GM20000 (cell line): ENCODE results near the gene MED16.

Experiments
- DNase-seq: peaks from one replicate; pipeline ENCODE4 v3.0.0; 2012; ENCODE audit warnings: low spot score
- TF ChIP-seq, protein P1 (sequence below): IDR thresholded peaks from 2 replicates; pipeline ENCODE4 v1.5.1; 2012; ENCODE audit warnings: mild to moderate bottlenecking, control low read depth; ENCODE audit errors: extremely low read depth, missing control alignments

MED16 gene

DNA sequence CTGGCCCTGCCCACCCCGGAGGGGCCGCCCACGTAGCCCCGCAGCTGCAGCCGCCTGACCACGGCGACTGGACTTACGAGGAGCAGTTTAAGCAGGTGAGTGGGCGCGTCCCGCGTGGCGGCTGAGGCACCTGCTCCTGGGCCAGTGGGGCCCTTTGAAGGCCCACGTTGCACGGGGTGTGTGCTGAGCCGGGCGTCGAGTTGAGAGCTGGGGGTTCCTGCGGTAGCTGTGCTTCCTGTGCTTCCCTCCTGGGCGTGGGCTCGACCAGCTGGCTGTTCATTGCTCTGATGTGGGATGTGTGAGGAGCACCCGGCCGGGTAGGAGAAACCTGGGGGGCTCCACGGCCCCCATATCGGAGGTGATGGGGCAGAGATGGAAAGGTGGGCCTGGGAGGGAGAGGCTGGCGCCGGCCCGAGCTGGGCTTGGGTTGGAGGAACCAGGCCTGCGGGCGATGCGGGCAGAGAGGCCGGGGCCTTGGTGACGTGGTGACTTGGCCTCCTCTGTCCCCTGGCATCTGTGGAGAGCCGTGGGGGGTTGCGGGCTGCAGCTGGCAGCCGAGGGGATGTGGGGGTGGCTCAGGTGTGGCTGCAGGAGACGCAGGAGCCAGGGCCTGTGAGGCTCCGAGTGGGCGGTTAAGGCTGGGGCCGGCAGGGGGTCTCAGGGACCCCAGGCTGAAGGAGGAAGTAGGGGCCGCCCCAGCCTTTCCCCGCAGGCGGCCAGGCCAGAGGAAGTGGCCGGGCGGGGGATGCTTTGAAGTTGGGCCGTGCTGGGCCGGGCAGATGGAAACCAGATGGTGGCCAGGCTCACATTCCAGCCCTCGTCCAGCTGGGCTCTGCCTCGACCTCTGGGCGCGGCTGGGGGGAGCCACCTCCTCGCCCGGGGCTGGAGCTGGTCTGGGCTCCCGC is 39.9 kb upstream of the MED16 start:
- peak; percentile 77 for DNase-seq
- TF ChIP-seq, protein P1, sequence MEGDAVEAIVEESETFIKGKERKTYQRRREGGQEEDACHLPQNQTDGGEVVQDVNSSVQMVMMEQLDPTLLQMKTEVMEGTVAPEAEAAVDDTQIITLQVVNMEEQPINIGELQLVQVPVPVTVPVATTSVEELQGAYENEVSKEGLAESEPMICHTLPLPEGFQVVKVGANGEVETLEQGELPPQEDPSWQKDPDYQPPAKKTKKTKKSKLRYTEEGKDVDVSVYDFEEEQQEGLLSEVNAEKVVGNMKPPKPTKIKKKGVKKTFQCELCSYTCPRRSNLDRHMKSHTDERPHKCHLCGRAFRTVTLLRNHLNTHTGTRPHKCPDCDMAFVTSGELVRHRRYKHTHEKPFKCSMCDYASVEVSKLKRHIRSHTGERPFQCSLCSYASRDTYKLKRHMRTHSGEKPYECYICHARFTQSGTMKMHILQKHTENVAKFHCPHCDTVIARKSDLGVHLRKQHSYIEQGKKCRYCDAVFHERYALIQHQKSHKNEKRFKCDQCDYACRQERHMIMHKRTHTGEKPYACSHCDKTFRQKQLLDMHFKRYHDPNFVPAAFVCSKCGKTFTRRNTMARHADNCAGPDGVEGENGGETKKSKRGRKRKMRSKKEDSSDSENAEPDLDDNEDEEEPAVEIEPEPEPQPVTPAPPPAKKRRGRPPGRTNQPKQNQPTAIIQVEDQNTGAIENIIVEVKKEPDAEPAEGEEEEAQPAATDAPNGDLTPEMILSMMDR = no peak

DNA sequence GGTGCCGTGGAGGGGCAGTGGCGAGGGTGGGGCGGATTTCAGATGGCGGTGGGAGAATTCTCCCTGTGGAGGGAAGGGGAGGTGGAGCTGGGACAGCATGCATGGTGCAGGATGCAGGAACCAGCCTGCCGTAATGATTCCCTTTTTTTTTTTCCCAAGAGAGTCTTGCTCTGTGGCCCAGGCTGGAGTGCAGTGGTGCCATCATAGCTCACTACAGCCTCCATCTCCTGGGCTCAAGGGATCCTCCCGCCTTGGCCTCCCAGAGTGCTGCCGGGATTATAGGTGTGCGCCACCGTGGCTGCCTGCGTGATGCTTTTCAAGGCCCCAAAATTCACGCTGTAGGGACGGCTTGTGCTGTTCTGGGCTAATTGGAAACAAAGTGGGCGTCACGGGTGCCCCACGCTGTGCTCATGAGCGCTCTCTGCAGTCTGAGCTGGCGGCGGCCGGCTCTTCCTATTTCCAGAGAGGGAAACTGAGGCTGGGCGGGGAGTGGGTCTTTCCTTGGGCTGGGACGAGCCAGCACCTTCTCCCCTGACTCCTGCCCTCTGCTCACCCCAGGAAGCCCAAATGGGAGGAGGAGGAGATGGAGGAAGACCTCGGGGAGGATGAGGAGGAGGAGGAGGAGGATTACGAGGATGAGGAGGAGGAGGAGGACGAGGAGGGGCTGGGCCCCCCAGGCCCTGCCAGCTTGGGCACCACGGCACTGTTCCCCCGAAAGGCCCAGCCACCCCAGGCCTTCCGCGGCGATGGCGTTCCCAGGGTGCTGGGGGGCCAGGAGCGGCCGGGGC is 39.1 kb upstream of the MED16 start:
- DNase-seq = no peak
- TF ChIP-seq, protein P1 = no peak

DNA sequence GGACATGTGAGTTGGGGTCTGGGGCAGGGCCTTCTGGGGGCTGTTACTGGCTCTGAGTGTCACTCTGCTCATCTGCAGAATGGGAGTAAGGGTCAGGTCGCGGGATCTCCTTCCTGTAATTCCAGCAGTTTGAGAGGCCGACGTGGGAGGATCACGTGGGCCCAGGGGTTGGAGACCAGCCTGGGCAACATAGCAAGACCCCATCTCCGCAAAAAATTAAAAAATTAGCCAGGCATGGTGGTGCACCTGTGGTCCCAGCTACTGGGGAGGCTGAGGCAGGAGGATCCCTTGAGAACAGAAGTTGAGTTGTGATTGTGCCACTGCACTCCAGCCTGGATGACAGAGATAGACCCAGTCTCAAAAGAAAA is 36.9 kb upstream of the MED16 start:
- no peak for DNase-seq
- TF ChIP-seq, protein P1 = no peak

DNA sequence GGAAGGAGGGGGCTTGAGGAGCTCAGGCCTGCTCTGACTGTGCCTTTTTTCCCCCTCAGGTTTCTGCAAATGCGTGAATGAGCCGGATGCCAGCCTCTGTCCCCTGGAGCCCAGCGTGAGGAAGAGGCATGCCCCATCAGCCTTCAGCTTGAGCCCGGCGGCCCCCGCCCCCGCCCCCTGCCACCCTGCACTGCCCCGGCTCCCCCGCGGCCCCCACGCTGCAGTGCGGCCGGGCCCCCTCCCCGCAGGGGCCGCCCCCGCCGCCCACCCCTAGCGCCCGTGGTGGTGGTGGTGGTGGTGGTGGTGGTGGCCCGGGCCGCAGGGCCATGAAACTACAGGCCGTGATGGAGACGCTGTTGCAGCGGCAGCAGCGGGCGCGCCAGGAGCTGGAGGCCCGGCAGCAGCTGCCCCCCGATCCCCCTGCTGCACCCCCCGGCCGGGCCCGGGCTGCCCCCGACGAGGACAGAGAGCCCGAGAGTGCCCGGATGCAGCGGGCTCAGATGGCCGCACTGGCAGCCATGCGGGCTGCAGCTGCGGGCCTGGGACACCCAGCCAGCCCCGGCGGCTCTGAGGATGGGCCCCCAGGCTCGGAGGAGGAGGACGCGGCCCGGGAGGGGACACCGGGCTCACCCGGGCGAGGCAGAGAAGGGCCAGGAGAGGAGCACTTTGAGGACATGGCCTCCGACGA is 36.4 kb upstream of the MED16 start:
- TF ChIP-seq, protein P1 = no peak
- no peak for DNase-seq

DNA sequence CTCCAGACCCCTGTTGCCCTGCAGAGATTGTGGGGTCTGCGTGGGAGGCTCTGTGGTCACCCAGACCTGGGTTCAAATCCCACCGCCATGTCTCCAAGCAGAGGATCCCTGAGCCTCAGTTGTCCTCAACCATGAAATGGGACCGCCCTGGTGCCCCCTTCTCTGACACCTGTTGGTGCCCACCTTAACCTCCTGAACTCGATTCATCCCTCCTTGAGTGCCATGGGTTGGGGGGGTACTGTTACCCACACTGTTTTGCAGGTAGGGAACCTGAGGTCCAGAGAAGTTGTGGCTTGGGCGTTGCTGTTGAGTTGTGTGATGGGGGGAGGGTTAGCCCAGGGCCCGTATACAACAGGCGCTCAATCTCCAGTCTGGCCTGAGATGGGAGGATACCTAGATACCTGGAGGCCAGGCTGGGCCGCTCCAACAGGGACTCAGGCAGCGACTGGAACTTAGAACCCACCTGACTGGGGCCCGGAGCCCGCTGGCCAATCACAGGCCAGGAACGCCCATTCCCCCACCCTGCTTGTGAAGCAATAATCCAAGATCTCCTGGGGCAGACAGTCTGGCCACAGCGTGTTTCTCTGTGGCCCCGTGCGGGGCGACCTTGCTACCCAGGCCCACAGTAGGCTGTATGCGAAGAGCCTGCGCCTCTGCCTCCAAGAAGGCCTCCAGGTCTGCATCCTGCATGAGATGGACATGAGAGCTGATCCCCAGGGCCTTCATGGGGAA is 35.6 kb upstream of the MED16 start:
- TF ChIP-seq, protein P1 = no peak
- DNase-seq = no peak

DNA sequence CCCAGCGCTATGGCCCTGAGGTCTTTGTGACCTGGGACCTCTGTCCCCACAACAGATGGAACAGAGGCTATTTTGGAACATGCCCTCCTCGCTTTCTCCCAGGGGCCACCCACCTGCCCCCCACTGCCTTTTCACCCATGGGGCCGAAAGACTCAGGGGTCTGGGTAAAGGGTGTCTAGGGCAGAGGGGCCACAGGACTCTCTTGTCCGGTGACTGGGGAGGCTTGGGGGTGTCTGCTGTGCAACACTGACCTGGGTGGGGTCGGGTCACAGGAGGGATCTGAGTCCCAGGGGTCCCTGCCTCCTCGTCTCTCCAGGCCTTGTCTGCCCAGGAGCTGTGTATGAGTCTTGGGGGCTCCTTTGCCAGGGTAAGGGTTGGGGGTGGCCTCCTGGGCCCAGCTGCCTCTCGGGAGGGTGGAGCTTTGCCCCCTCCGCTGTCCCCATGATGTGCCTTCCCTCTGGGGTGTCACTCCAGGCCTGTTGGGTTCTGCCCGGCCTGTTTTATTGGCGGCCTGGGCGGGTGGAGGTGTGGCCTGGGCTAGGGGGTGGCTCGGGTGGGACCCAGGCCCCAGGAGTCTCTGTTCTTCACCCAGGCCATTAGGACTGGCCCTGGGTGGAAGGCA is 34.9 kb upstream of the MED16 start:
- TF ChIP-seq, protein P1 = no peak
- DNase-seq = no peak
